ENCODE results near the gene ST3GAL6. TPM values are rescaled to one million over a fixed set of nuclear protein-coding genes. Genes with fewer than 3 reads are reported as not detected.

Gene ST3GAL6
- total RNA-seq, 4 donors from 2014 or later = 3.9 to 5.3 (median 4.4) TPM

DNA sequence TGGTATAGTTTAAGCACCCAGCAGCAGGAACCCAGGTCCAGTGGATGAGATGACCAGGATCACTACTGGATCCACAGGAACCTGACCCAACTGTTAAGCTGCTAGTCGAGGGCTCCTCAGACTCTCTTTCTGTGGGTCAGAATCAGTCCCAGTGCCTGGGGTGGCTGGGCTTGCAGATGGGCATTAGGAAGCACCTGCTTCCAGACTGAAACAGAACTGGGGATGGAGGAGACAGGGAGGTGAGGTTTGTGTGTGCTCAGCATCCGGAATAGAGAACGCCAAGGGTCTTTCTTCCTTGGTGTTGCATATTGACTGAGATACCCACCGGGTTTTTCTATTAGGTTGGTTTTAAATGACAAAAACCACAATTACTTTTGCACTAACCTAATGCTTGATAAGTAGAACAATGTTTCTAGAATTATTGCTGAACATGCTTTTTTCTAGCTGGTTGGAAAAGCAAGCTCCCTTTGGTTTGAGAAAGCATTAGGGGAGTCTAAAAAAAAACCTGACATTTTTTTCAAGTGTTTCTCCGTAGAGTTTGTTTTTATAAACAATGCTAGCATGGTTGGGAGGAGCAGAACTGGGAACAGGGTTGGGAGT, 779 bp downstream of the ST3GAL6 start:
- Histone ChIP-seq H3K9me3 (no peaks in the 10 kb centered on the region), H3K4me1 (peaks cover 0 to 26% (median 0%) of the 10 kb centered on the region in 3 donors), H3K27me3 (no peaks in the 10 kb centered on the region), H3K4me3 (peak overlapping the region in 1 of 4 donors; percentile 31), H3K27ac (peak overlapping the region in 2 of 4 donors; percentile 26 to 33), H3K36me3 (no peaks in the 10 kb centered on the region)
- TF ChIP-seq, protein P1, sequence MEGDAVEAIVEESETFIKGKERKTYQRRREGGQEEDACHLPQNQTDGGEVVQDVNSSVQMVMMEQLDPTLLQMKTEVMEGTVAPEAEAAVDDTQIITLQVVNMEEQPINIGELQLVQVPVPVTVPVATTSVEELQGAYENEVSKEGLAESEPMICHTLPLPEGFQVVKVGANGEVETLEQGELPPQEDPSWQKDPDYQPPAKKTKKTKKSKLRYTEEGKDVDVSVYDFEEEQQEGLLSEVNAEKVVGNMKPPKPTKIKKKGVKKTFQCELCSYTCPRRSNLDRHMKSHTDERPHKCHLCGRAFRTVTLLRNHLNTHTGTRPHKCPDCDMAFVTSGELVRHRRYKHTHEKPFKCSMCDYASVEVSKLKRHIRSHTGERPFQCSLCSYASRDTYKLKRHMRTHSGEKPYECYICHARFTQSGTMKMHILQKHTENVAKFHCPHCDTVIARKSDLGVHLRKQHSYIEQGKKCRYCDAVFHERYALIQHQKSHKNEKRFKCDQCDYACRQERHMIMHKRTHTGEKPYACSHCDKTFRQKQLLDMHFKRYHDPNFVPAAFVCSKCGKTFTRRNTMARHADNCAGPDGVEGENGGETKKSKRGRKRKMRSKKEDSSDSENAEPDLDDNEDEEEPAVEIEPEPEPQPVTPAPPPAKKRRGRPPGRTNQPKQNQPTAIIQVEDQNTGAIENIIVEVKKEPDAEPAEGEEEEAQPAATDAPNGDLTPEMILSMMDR (IDR thresholded peaks at IDR 0.05) = no peak
- no peak for TF ChIP-seq POLR2A (IDR thresholded peaks at IDR 0.05)
- no peak for DNase-seq
- WGBS, 2 donors = 56 to 72% methylated on average over 5 of the region's 5 CpGs
- intact Hi-C loops (cut with DNase I) = no loop called here

GRCh38 chr3:98764472-98764884, 1.3 kb downstream of the ST3GAL6 start:
- Histone ChIP-seq H3K27ac (no peak overlapping the region), H3K36me3 (no peaks in the 10 kb centered on the region), H3K9me3 (no peaks in the 10 kb centered on the region), H3K4me1 (peaks cover 0 to 26% (median 0%) of the 10 kb centered on the region in 3 donors), H3K27me3 (no peaks in the 10 kb centered on the region), H3K4me3 (no peak overlapping the region)
- DNase-seq = no peak
- WGBS, 2 donors = 32 to 63% methylated on average over 4 of the region's 4 CpGs
- intact Hi-C loops (cut with DNase I) = no loop called here
- no peak for TF ChIP-seq POLR2A (IDR thresholded peaks at IDR 0.05)
- TF ChIP-seq, protein P1 (IDR thresholded peaks at IDR 0.05) = no peak

GRCh38 chr3:98765721-98766120, 2.6 kb downstream of the ST3GAL6 start:
- H3K27ac ChIP-seq = no peak overlapping the region
- no peaks in the 10 kb centered on the region for H3K27me3 ChIP-seq
- peaks cover 0 to 31% (median 0%) of the 10 kb centered on the region in 3 donors for H3K4me1 ChIP-seq
- no peak overlapping the region for H3K4me3 ChIP-seq
- H3K36me3 ChIP-seq = no peaks in the 10 kb centered on the region
- H3K9me3 ChIP-seq = no peaks in the 10 kb centered on the region
- intact Hi-C loops (cut with DNase I) = no loop called here
- no peak for DNase-seq
- TF ChIP-seq POLR2A (IDR thresholded peaks at IDR 0.05) = no peak
- TF ChIP-seq, protein P1 (IDR thresholded peaks at IDR 0.05) = no peak
- 53 to 65% methylated on average over 4 of the region's 4 CpGs for WGBS, 2 donors

DNA sequence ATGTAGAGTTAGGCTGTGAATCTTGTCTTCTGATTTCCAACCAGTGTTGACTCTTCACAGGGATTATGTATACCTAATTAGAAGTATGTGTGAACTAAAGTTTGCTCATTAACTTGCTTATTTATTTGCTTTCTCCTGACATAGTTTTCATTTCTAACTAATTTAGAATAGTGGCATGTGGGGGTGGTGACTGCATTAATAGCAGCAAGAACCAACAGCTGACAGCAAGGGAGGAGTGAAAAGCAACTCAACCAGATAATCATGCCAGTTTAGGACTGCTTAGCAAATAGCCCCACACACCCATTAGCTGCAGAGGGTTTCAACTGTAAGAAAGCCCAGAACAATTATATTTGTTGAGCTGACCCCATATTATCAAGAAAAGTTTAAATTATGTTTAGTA, 3.8 kb downstream of the ST3GAL6 start:
- no peaks in the 10 kb centered on the region for H3K9me3 ChIP-seq
- TF ChIP-seq, protein P1 (IDR thresholded peaks at IDR 0.05) = no peak
- no peak for TF ChIP-seq POLR2A (IDR thresholded peaks at IDR 0.05)
- no peaks in the 10 kb centered on the region for H3K36me3 ChIP-seq
- DNase-seq = no peak
- peaks cover 0 to 31% (median 0%) of the 10 kb centered on the region in 3 donors for H3K4me1 ChIP-seq
- H3K27ac ChIP-seq = no peak overlapping the region
- intact Hi-C loops (cut with DNase I) = no loop called here
- no peaks in the 10 kb centered on the region for H3K27me3 ChIP-seq
- no peak overlapping the region for H3K4me3 ChIP-seq

- DNase-seq = no peak
- H3K27me3 ChIP-seq = no peaks in the 10 kb centered on the region
- no peaks in the 10 kb centered on the region for H3K36me3 ChIP-seq
- H3K9me3 ChIP-seq = no peaks in the 10 kb centered on the region
- peak overlapping the region in 1 of 4 donors; percentile 7 for H3K27ac ChIP-seq
- H3K4me1 ChIP-seq = peaks cover 0 to 21% (median 0%) of the 10 kb centered on the region in 3 donors
- intact Hi-C loops (cut with DNase I) = no loop called here
- WGBS, 2 donors = 39 to 67% methylated on average over 2 of the region's 2 CpGs
- no peak overlapping the region for H3K4me3 ChIP-seq
- TF ChIP-seq, protein P1 (IDR thresholded peaks at IDR 0.05) = no peak
- TF ChIP-seq POLR2A (IDR thresholded peaks at IDR 0.05) = no peak
Measured at GRCh38 chr3:98768961-98769360, 5.8 kb downstream of the ST3GAL6 start.
